Inflammatory macrophage (primary cell): Measurements from ENCODE around the gene CLDN14.
"Not testable (repeated sequence)": the region's sequence is repeated elsewhere in the genome, so short reads cannot be mapped to it uniquely, and the experiment has no call there.

Source experiments
- DNase-seq, 2 donors: peaks; one replicate each; pipeline ENCODE4 v3.0.0-alpha.2; 2020 to 2022

The CLDN14 gene

DNA sequence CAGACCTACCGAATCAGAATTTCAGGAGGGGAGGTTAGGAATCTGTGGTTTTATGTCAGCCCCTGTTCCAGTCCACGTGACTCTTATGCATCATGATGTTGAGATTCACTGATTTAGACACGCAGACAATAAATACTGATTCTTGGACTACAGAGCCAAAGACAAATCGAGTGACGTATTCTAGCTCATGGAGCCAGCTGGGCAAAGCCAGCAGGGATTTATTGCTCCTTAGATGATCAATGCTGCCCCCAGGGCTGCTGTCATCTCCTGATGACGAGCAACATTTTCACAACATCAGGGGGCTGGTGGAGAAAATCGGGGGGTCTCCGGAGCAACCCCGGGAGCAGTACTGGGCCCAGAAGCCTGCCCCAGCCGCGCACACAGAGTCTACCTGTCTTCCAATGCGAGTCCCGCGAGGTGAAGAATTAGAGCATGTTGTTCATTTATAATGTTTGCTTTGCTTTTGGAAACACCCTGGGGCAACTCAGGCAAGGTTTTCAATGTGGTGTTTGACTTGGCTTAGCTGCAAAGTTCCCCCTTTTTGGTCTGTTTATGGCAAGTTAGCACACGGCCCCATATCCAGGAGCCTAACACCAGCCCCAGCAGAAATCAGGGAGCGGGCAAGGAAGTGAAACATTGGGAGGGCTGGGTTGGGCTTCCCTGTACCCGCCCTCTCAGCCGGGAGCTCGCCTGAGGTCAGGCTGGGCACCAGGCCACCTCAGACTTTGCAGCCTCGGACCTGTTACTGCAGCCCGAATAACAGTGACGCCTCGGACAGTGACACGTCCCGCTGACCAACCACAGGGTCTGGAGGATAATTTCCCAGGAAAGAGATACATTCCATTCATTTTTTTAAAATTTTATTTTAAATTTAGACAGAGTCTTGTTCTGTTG, 19.9 kb upstream of the CLDN14 start:
- DNase-seq = no peak

DNA sequence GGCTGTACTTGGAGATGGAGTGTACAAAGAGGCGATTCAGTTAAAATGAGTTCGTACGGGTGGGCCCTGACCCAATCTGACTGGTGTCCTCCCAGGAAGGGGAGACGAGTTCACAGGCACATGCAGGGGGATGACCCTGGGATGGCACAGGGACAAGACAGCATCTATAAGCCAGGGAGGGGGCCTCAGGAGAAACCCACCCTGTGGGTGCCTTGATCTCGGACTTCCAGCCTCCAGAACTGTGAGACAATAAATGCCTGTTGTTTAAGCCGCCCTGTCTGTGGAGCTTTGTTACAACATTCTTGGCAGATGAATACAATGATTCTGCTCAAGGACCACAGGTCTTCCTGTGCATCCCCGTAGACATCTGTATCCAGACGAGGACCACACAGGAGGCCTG, 14.6 kb upstream of the CLDN14 start:
- DNase-seq = no peak

DNA sequence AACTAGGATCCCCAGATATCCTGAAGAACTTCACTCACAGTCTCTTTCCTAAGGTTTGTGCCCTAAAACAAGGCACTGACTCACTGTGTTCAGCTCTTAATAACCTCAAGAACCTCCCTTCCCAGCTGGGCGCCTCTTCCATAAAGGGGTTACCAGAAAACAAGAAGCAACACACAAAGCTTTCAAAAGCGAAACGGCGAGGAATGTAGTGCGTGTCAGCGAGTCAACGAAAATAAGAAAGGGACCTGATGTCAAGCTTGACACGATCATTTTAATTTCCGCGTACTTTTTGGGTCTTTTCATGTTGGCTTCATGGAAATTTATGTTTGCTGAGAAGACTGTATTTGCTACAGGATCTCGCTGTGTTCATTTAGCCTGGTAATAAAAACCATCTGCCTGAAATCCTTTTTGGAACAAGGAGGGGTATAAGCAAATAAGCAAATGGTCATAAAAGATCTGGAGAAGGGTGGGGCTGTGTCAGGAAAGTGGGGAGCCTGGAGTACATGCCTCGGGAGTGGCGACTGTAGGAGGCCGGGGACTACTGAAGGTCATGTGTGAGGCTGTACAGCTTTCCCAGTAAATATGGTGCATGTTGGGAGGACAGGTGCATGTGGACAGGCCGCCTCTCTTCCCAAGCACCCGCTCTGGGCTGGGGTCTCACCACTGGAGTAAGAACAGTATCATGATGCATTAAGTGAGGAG, 11.4 kb upstream of the CLDN14 start:
- no peak for DNase-seq

DNA sequence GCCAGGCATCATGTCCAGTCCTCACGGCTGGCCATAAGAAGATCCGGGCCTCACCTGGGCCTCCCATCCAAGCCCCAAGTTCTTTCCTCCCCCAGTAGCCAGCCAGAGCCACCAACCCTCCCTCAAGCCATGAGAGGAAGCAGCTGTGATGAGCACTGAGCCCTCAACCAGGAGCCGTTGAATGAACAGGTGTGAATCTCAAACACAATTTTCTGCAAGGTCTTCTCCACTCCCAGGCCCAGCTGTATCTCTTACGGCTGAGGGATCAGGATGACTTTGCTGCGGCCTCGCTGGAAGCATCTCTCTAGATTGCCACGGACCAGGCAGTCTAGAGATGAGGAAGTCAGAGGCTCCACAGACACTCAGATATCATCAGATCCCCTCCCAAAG, 9.8 kb upstream of the CLDN14 start:
- no peak for DNase-seq

DNA sequence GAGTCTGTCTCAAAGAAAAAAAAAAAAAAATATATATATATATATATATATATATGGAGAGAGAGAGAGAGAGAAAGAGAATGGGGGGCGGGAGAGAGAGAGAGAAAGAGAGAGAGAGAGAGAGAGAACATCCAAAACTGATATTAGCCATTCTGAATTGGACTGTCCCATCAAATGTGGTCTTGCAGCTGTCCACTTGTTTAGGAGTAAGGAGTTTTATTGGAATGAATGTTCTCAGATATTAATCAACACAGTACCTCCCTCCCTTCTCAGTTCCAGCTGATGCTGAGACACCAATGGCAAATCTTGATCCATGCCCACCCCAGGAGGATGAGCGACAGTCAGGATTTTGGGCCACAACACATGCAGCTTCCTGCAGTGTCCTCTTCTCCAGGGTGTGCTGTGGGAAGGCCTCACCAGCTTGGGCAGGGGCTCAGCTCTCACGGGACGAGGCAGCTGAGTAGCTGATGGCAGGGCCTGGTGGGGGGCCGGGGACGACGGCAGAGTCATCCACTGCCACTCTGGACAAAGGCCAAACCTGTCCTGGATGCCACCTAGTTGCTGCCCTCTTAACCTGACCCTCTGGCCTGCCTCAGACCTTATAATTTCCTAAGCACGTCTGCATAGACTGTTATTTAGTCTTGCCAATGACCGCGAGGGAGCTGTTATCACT, 9.3 kb upstream of the CLDN14 start:
- DNase-seq = no peak

DNA sequence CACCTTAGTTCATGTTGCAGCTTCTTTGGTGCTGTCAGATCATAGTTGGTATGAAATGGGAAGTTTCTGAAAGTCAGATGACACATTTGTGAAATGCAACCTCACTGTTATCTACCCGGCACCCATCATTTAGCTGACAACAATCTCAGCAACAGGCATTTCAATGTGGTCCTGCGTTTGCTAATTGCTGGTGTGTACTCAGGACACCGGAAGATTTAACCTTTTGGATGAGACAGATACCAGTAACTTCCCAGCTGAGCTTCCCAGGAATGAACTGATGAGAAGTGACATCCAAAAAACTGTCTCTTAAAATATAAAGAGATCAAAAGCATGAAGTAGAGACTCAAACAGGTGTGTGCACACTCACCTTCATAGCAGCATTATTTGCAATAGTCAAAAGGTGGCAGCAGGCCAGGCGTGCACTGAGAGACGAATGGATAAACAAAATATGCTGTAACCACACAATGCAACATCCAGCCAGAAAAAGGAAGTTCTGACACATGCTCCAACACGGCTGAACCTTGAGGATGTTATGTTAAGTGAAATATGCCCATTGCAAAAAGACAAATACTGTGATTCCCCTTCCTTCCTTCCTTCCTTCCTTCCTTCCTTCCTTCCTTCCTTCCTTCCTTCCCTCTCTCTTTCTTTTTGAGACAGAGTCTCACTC, 7.9 kb upstream of the CLDN14 start:
- DNase-seq = peak; percentile 72 to 78

DNA sequence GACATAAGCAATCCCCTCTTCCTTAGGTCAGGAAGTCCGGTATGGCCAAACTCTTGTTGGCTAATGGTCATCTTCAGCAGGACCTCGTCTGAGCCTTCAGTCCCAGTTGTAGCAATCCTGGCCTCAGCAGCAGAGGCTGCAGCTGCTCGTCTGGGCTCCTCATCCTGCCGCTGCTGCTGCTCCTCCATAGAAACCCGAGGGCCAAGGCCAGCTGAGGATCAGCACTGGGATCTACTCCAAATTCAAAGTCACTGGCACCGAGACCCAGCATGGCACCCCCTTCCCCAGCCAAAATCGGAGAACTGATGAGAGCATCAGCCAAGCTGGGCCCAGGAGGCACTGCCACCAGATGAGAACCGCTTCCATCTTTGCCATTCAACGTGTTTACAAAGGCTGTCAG, 6.3 kb upstream of the CLDN14 start:
- DNase-seq = no peak

DNA sequence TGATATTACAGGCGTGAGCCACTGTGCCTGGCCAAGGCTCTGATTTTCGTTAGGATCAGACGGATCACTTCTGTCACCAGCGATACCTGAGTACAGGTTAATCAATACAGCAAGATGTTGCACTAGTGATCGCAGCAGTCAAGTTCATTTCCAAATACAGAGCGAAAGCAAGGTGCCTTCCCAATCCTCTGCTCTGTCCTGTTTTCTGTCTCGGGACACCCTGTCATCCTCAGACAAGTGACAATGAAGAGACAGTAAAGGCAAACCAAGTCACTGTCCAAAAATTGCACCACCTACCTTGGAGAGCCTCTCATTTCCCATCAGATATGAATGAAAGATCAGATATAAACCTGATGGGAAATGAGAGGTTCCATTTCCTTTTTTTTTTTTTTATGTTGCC, 5.6 kb upstream of the CLDN14 start:
- no peak for DNase-seq

DNA sequence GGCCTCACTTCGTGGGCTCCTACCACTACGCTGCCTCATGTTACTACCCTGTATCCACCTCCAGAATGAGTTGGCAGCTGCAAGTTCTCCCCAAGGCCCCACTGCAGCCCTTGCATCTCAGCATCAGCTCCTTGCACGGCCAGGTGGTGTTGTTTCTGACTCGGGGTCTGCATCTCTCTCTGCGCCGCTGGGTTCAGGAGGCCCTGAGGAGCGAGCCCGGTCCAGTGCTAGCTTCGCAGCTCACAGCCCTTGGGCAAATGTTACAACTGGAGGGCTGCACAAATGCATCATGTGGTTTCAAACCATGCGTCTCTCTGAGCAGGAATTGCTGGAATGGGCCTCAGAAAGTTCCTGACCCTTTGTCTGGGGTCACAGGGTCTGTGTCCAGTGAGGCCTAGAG, 3.2 kb upstream of the CLDN14 start:
- DNase-seq = no peak

DNA sequence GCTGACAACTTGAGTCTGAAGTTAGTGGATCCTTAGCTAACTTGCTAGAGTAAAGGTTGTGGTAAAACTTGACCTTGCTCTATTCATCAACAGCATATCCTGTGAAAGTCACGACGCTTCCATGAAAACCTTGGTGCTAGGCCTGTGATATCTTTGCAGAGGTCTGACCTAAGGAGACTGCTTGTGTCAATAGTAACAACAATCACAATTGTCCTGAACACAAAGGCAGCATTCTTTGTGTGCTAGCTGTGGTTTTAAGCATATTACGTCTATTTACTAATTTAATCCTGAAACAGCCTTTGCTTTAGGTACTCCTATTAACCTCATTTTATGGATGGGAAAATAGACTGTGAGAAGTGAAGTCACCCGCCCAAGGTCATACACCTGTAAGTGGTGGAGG, 2.8 kb upstream of the CLDN14 start:
- no peak for DNase-seq

DNA sequence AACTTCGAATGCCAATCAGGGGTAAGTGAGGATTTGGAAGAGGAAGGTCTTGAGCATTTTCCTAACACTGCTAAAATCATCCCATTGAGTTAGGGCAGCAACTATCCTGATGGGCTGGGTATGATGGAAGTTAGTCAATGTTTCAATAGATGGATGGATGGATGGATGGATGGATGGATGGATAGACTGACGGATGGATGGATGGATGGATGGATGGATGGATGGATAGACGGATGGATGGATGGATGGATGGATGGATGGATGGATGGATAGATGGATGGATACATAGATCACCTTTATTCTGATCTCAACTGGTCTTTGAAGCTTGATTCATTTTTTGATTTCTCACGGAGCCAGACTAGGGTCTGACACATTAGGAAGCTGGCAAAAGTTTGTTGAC, 2.3 kb upstream of the CLDN14 start:
- DNase-seq = no peak

DNA sequence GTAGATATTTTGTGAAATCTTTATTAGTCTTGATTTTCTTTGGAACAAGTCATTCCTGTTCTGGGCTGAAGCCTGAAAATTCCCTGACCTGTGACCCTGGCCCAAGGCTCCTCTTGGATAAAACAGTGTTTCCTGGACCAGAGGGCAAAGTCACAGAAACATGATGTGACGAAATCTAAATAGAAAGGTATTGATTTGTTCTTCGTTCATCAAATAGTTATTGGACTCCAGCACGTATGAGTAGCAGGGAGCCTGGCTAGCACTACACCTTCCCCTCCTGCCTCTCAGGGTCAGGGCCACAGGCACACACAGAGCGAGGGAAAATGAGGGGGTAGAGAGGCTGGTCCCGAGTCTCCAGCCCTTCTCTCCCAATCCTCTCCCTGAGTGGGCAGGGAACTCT, 1.7 kb upstream of the CLDN14 start:
- no peak for DNase-seq

DNA sequence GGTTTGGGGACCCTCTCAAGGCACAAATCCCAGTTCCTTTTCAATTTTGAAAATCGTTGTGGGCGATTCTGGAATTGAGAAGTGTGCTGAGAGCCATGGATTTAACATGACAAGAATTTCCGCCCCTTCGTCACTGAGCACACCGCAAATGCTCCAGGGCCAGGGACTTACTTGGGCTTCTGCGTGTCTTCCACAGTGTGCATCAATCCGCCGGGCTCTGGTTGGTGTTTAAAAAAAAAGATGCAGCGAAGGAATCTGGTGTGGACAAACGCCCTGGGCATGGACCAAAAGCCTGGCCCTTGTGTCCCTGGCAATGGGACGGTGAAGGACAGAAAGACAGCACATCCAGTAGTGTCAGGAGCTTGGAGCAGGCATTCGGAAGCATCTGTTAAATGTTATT, 696 bp upstream of the CLDN14 start:
- DNase-seq = no peak

DNA sequence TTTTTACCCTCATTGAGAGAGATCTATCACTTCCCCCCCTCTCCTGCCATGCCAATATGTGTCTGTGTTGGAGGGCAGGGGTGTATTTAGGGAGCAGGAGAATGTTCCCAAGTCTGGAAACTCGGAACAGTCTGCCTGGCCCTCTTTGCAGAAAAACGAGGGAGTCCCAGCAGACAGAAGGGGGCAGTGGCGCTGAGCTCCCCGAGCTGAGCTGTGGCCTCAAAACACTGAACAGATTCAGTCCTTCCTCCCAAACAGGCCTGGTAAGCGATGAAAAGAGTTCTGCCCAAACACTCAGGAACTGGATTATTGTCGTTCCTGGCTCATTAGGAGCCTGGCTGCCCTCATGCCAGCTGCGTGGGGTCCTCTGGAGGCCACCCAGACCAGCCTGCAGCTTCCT, 981 bp downstream of the CLDN14 start:
- no peak for DNase-seq

DNA sequence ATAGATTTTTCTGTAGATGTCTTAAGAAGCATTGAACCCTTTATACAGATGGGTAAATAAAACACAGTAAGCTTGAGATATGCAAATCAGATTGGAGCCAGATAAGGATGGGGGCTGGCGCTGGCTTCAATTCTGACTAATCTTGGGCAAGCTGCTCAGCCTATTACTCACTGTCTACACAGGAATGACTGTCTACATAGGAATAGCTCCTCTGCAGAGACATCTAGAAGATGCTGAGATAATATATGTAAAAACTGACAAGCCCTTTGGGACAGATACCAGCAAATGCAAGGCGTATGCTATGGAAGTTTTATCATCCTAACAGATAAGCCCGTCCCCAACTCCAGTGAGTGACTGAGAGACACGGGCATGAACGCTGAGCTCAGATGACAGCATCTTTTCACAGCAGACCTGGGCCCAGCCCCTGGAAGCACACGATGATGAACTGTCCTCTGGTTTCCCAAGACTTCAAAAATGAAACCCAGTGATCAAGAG, 1.7 kb downstream of the CLDN14 start:
- no peak for DNase-seq

DNA sequence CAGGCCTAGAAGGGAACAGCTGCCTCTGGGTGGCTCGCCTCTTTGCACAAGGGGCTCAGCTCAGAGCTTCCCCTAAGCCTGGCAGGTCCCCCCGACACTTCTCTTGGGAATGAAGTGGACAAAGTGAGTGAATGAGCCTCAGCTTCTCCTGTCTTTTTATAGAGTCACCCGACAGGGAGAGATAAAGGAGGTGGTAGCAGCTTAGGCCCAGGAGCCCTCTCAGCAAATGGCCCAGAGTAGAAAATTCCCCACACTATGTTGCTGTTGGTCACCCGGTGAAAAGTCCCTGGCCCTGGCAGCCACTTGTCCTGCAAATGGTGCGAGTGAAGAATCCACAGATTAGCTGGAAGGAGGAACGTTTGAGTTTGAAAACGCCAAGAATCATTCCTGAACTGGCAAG, 2.4 kb downstream of the CLDN14 start:
- DNase-seq = no peak

DNA sequence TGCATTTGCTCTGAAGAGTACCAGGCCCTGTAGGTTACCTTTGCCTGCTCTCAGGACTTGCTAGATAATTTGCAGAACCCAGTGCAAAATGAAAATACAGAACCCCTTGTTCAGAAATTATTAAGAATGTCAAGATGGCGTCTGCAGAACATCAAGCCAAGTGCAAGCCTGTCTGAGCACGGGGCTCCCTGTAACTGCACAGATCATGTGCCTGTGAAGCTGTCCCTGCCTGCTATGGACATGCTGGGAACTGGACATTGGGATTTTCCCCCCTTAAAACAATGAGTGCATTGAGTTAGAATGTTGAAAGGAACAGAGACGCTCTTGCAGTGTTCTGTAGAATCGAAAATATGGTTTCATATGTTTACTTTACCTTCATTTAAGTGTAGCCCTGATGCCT, 2.9 kb downstream of the CLDN14 start:
- DNase-seq = no peak

DNA sequence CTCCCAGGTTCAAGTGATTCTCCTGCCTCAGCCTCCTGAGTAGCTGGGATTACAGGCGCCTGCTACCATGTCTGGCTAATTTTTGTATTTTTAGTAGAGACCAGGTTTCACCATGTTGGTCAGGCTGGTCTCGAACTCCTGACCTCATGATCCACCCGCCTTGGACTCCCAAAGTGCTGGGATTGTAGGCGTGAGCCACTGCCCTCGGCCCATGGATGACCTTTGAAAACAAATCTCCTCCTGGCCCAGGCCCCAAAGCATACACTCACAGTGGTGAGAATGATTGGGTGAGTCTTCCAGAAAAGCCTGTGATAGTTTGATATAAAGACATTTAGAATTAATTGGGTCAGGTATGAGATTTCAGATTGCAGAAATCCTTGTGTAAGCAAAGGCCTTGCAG, 3.4 kb downstream of the CLDN14 start:
- not testable (repeated sequence) for DNase-seq

DNA sequence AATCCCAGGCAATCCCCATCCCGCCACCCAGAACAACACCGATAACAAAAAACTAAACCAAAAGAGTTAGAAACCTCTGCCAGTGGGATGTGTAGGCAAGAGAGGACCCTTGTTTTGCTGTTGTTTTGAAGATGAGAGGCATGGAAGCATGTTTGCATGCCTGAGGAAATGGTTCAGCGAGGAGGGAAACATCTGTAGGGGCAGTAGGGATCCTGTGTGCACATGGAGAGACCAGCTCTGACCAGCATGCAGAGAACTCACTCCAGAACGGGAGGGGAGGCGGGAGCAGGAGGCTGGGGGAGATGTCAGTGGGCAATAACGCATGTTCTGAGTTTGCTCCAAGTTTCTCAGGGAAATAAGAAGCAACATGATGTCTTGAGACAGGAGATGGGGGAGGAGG, 5.3 kb downstream of the CLDN14 start:
- DNase-seq = no peak

DNA sequence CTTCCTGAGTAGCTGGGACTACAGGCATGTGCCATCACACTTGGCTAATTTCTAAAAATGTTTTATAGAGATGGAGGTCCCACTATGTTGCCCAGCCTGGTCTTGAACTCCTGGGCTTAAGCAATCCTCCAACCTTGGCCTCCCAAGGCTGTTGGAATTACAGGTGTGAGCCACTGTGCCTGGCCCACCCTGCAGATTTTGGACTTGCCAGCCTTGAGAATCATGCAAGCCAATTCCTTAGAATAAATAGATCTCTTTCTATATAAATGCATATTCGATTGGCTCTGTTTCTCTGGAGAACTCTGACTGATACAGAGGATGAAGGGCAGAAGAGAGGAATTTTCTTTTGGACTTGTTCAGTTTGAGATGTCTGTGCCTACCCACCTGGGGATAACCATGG, 6.7 kb downstream of the CLDN14 start:
- DNase-seq = no peak

DNA sequence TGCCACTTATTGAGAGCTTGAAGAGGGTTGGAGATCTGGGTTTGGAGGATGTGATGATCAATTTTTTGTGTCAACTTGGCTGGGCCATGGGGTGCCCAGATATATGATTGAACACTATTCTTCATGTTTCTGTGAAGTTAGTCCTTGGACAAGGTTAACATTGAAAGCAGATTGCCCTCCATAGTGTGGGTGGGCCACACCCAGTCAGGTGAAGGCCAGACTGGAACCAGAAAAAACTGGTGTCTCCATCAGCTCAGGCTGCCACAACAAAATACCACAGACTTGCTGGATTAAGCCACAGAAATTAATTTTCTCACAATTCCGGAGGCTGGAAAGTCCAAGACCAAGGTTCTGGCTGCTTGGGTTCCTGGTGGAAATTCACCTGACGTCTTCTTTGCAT, 7.5 kb downstream of the CLDN14 start:
- no peak for DNase-seq

DNA sequence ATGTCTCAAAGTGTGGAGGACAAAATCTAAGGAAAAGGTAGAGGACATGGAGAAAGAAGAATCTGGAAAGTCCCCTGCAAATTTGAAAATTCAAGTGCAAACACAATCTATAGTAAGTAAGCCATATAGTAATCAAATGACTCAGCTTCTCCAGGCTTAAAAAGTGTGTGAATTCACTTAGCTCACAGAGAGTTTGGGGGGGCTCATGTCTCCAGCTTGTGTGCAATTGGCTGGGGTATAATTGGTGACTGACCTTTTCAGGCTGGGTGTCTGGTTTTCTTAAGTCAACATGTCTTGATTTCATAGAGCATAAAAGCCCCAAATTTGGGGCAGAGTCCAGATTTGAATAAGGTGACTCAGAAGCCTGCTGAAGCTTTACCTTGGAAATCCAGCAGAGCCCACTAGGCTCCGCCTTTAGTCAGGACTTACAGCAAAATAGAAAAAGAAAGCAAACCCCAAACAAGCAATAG, 8.6 kb downstream of the CLDN14 start:
- DNase-seq = no peak

DNA sequence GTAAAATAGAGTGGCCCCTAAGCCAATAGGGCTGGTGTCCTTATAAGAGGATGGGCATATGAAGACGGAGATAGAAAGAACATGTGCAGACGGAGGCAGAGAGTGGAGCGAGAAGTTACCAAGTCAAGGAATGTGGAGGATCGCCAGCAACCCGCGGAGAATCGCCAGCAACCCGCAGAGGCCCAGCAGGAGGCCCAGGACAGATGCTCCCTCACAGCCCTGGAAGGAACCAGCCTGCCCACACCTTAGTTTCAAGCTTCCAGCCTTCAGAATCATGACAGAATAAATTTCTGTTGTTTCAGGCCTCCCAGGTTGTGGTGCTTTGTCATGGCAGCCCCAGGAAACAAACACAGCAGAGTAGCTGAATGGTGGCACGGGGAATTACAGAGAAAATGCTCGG, 9.6 kb downstream of the CLDN14 start:
- no peak for DNase-seq
